Measurements from ENCODE around the gene CTRB1. TPM values are rescaled to one million over a fixed set of nuclear protein-coding genes. Genes with fewer than 3 reads are reported as not detected.
A peak's percentile ranks its signal among the peaks of the same experiment; 100 is the strongest.

The CTRB1 gene
- total and polyA plus RNA-seq, 2 of the 13 experiments (the other 11 are each of a cell fraction or from before 2014, with no cell fraction given): not detected

DNA sequence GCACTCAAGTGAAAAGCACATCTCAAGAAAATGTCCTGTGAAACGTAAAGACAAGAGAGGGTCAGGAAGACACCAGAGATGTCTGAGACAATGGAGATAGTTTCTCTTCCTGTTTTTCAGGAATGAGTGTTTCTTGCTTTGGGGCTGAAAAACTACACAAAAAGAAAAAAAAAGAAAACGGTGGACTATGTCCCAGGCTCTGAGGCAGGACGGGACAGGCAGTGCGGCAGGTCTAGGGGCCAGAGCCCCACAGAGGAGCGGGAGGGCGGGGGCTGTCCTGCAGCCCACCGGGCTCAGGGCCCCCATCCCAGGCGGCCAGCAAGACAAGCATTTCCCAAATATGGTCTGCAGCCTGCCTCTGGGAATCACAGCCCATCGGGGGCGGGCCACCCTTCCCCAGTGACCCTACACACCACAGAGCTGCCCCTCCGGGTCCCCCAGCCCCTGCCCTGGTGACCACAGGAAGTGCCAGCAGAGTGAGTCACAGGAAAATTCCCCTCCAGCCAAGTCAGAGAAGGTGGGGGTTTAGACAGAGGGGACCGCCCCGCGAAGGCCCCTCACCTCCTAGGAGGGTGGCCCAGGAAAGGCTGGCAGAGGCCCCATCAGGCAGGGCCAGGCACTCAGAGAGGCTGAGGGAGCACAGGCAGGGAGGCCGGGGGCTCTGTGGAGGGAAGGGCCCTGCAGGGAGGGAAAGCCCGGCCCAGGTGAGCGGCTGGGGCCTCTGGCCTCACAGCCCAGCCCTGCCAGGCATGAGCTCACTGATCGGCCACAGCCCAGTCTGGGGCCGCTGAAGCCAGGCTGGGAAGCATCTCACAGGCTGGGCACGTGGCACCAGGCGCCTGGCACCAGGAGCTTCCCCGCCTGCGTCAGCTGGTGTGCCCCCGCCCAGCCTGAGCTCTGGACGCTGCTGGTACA, 26.3 kb downstream of the CTRB1 start (continued):
- TF ChIP-seq CENPT (CRISPR knock-in tag; IDR thresholded peaks at IDR 0.05; ENCODE audit: low read depth) (no peak), TSC22D2 (CRISPR knock-in tag; IDR thresholded peaks at IDR 0.05; ENCODE audit: borderline replicate concordance) (peak; percentile 23; the same call in 1 of the 2 replicates), UBTF (CRISPR knock-in tag; IDR thresholded peaks at IDR 0.05) (peak; percentile 99), MED13 (CRISPR knock-in tag; IDR thresholded peaks at IDR 0.05) (peak; percentile 95), ATF3 (CRISPR knock-in tag; IDR thresholded peaks at IDR 0.05) (peak; percentile 99), ZNF232 (CRISPR knock-in tag; IDR thresholded peaks at IDR 0.05; ENCODE audit: borderline replicate concordance) (peak; percentile 86), PHF21A (CRISPR knock-in tag; IDR thresholded peaks at IDR 0.05) (peak; percentile 100), THYN1 (CRISPR knock-in tag; IDR thresholded peaks at IDR 0.05; ENCODE audit: borderline replicate concordance, low read depth) (0 out of 2 replicates have a peak, but pooled peaks have one; percentile 83), RELA (CRISPR knock-in tag; IDR thresholded peaks at IDR 0.05) (peak; percentile 99), PLRG1 (conservative IDR thresholded peaks at IDR 0.05) (no peak), ZBTB39 (CRISPR knock-in tag; IDR thresholded peaks at IDR 0.05) (peak; percentile 94), JARID2 (CRISPR knock-in tag; IDR thresholded peaks at IDR 0.05; ENCODE audit: insufficient replicate concordance) (no peak), ZNF460 (CRISPR knock-in tag; IDR thresholded peaks at IDR 0.05; ENCODE audit: borderline replicate concordance) (peak; percentile 69; the same call in 1 of the 2 replicates), ZNF614 (CRISPR knock-in tag; IDR thresholded peaks at IDR 0.05; ENCODE audit: borderline replicate concordance) (peak; percentile 92), SP1 (IDR thresholded peaks at IDR 0.05) (no peak), SP1 (CRISPR knock-in tag; IDR thresholded peaks at IDR 0.05) (no peak; the same call in none of the 2 replicates), ZFP37 (CRISPR knock-in tag; IDR thresholded peaks at IDR 0.05; ENCODE audit: borderline replicate concordance) (peak; percentile 90; the same call in 1 of the 2 replicates), ETV6 (CRISPR knock-in tag; conservative IDR thresholded peaks at IDR 0.05) (peak; percentile 88)
- TF ChIP-seq, protein P1, sequence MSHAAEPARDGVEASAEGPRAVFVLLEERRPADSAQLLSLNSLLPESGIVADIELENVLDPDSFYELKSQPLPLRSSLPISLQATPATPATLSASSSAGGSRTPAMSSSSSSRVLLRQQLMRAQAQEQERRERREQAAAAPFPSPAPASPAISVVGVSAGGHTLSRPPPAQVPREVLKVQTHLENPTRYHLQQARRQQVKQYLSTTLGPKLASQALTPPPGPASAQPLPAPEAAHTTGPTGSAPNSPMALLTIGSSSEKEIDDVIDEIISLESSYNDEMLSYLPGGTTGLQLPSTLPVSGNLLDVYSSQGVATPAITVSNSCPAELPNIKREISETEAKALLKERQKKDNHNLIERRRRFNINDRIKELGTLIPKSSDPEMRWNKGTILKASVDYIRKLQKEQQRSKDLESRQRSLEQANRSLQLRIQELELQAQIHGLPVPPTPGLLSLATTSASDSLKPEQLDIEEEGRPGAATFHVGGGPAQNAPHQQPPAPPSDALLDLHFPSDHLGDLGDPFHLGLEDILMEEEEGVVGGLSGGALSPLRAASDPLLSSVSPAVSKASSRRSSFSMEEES (CRISPR knock-in tag; IDR thresholded peaks at IDR 0.05): peak; percentile 69
- TF ChIP-seq, protein P2, sequence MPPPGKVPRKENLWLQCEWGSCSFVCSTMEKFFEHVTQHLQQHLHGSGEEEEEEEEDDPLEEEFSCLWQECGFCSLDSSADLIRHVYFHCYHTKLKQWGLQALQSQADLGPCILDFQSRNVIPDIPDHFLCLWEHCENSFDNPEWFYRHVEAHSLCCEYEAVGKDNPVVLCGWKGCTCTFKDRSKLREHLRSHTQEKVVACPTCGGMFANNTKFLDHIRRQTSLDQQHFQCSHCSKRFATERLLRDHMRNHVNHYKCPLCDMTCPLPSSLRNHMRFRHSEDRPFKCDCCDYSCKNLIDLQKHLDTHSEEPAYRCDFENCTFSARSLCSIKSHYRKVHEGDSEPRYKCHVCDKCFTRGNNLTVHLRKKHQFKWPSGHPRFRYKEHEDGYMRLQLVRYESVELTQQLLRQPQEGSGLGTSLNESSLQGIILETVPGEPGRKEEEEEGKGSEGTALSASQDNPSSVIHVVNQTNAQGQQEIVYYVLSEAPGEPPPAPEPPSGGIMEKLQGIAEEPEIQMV (CRISPR knock-in tag; IDR thresholded peaks at IDR 0.05; ENCODE audit: low read depth): peak; percentile 90
